ENCODE results near the gene NRF1.
"Not testable (repeated sequence)": the region's sequence is repeated elsewhere in the genome, so short reads cannot be mapped to it uniquely, and the experiment has no call there.

Gene NRF1

GRCh38 chr7:129783584-129783919, 172.0 kb downstream of the NRF1 start:
- Histone ChIP-seq H3K9me3 (ENCODE audit: control insufficient read depth, low read depth, low read length) (no peaks in the 10 kb centered on the region), H3K4me1 (ENCODE audit: control insufficient read depth, low read depth, low read length) (peaks cover 25% of the 10 kb centered on the region), H3K36me3 (ENCODE audit: control insufficient read depth, low read depth, low read length) (no peaks in the 10 kb centered on the region), H3K27me3 (ENCODE audit: control insufficient read depth, insufficient read depth, low read length) (peaks cover 94% of the 10 kb centered on the region), H3K27ac (ENCODE audit: low read length) (no peak overlapping the region), H3K9ac (ENCODE audit: low read length) (no peak overlapping the region), H3K4me3 (ENCODE audit: low read length) (no peak overlapping the region)

- peaks cover 94% of the 10 kb centered on the region for H3K27me3 ChIP-seq (ENCODE audit: control insufficient read depth, insufficient read depth, low read length)
- H3K9ac ChIP-seq (ENCODE audit: low read length): no peak overlapping the region
- peaks cover 25% of the 10 kb centered on the region for H3K4me1 ChIP-seq (ENCODE audit: control insufficient read depth, low read depth, low read length)
- no peaks in the 10 kb centered on the region for H3K36me3 ChIP-seq (ENCODE audit: control insufficient read depth, low read depth, low read length)
- no peak overlapping the region for H3K27ac ChIP-seq (ENCODE audit: low read length)
- H3K9me3 ChIP-seq (ENCODE audit: control insufficient read depth, low read depth, low read length): no peaks in the 10 kb centered on the region
- no peak overlapping the region for H3K4me3 ChIP-seq (ENCODE audit: low read length)
Observed at GRCh38 chr7:129784437-129784782, 172.9 kb downstream of the NRF1 start.

- no peaks in the 10 kb centered on the region for H3K9me3 ChIP-seq (ENCODE audit: control insufficient read depth, low read depth, low read length)
- peaks cover 98% of the 10 kb centered on the region for H3K27me3 ChIP-seq (ENCODE audit: control insufficient read depth, insufficient read depth, low read length)
- H3K9ac ChIP-seq (ENCODE audit: low read length): no peak overlapping the region
- no peak overlapping the region for H3K4me3 ChIP-seq (ENCODE audit: low read length)
- peaks cover 25% of the 10 kb centered on the region for H3K4me1 ChIP-seq (ENCODE audit: control insufficient read depth, low read depth, low read length)
- no peak overlapping the region for H3K27ac ChIP-seq (ENCODE audit: low read length)
- H3K36me3 ChIP-seq (ENCODE audit: control insufficient read depth, low read depth, low read length): no peaks in the 10 kb centered on the region
Observed at GRCh38 chr7:129784783-129785684, 173.5 kb downstream of the NRF1 start.

GRCh38 chr7:129785685-129786514, 174.4 kb downstream of the NRF1 start:
- peaks cover 100% of the 10 kb centered on the region for H3K27me3 ChIP-seq (ENCODE audit: control insufficient read depth, insufficient read depth, low read length)
- no peak overlapping the region for H3K27ac ChIP-seq (ENCODE audit: low read length)
- H3K36me3 ChIP-seq (ENCODE audit: control insufficient read depth, low read depth, low read length): no peaks in the 10 kb centered on the region
- H3K4me1 ChIP-seq (ENCODE audit: control insufficient read depth, low read depth, low read length): peaks cover 25% of the 10 kb centered on the region
- no peak overlapping the region for H3K9ac ChIP-seq (ENCODE audit: low read length)
- H3K9me3 ChIP-seq (ENCODE audit: control insufficient read depth, low read depth, low read length): no peaks in the 10 kb centered on the region
- no peak overlapping the region for H3K4me3 ChIP-seq (ENCODE audit: low read length)

GRCh38 chr7:129786825-129787563, 175.5 kb downstream of the NRF1 start:
- Histone ChIP-seq H3K4me3 (ENCODE audit: low read length) (no peak overlapping the region), H3K27me3 (ENCODE audit: control insufficient read depth, insufficient read depth, low read length) (peaks cover 93% of the 10 kb centered on the region), H3K9me3 (ENCODE audit: control insufficient read depth, low read depth, low read length) (no peaks in the 10 kb centered on the region), H3K4me1 (ENCODE audit: control insufficient read depth, low read depth, low read length) (peaks cover 19% of the 10 kb centered on the region), H3K9ac (ENCODE audit: low read length) (no peak overlapping the region), H3K36me3 (ENCODE audit: control insufficient read depth, low read depth, low read length) (no peaks in the 10 kb centered on the region), H3K27ac (ENCODE audit: low read length) (no peak overlapping the region)

- no peak overlapping the region for H3K27ac ChIP-seq (ENCODE audit: low read length)
- H3K9ac ChIP-seq (ENCODE audit: low read length): no peak overlapping the region
- H3K4me1 ChIP-seq (ENCODE audit: control insufficient read depth, low read depth, low read length): peaks cover 14% of the 10 kb centered on the region
- H3K4me3 ChIP-seq (ENCODE audit: low read length): no peak overlapping the region
- no peaks in the 10 kb centered on the region for H3K9me3 ChIP-seq (ENCODE audit: control insufficient read depth, low read depth, low read length)
- H3K36me3 ChIP-seq (ENCODE audit: control insufficient read depth, low read depth, low read length): no peaks in the 10 kb centered on the region
- H3K27me3 ChIP-seq (ENCODE audit: control insufficient read depth, insufficient read depth, low read length): peaks cover 73% of the 10 kb centered on the region
Observed at GRCh38 chr7:129789000-129789399, 177.5 kb downstream of the NRF1 start.

- H3K27me3 ChIP-seq (ENCODE audit: control insufficient read depth, insufficient read depth, low read length): peaks cover 66% of the 10 kb centered on the region
Observed at GRCh38 chr7:129789652-129790051, 178.1 kb downstream of the NRF1 start.

GRCh38 chr7:129790136-129790535, 178.6 kb downstream of the NRF1 start:
- Histone ChIP-seq H3K27me3 (ENCODE audit: control insufficient read depth, insufficient read depth, low read length) (peaks cover 62% of the 10 kb centered on the region), H3K4me1 (ENCODE audit: control insufficient read depth, low read depth, low read length) (peaks cover 12% of the 10 kb centered on the region), H3K4me3 (ENCODE audit: low read length) (no peak overlapping the region), H3K9ac (ENCODE audit: low read length) (no peak overlapping the region), H3K27ac (ENCODE audit: low read length) (no peak overlapping the region), H3K9me3 (ENCODE audit: control insufficient read depth, low read depth, low read length) (no peaks in the 10 kb centered on the region), H3K36me3 (ENCODE audit: control insufficient read depth, low read depth, low read length) (no peaks in the 10 kb centered on the region)

More at GRCh38 chr7:129789652-129790051, 178.1 kb downstream of the NRF1 start:
- H3K36me3 ChIP-seq (ENCODE audit: control insufficient read depth, low read depth, low read length): no peaks in the 10 kb centered on the region
- H3K9ac ChIP-seq (ENCODE audit: low read length): no peak overlapping the region
- H3K4me1 ChIP-seq (ENCODE audit: control insufficient read depth, low read depth, low read length): peaks cover 14% of the 10 kb centered on the region
- H3K4me3 ChIP-seq (ENCODE audit: low read length): no peak overlapping the region
- H3K27ac ChIP-seq (ENCODE audit: low read length): no peak overlapping the region
- no peaks in the 10 kb centered on the region for H3K9me3 ChIP-seq (ENCODE audit: control insufficient read depth, low read depth, low read length)

- Histone ChIP-seq H3K4me1 (ENCODE audit: control insufficient read depth, low read depth, low read length) (peaks cover 3% of the 10 kb centered on the region), H3K27ac (ENCODE audit: low read length) (no peak overlapping the region), H3K27me3 (ENCODE audit: control insufficient read depth, insufficient read depth, low read length) (peaks cover 36% of the 10 kb centered on the region), H3K36me3 (ENCODE audit: control insufficient read depth, low read depth, low read length) (no peaks in the 10 kb centered on the region), H3K9ac (ENCODE audit: low read length) (no peak overlapping the region), H3K4me3 (ENCODE audit: low read length) (no peak overlapping the region), H3K9me3 (ENCODE audit: control insufficient read depth, low read depth, low read length) (no peaks in the 10 kb centered on the region)
Observed at GRCh38 chr7:129792721-129793120, 181.2 kb downstream of the NRF1 start.

- Histone ChIP-seq H3K36me3 (ENCODE audit: control insufficient read depth, low read depth, low read length) (no peaks in the 10 kb centered on the region), H3K27ac (ENCODE audit: low read length) (no peak overlapping the region), H3K9ac (ENCODE audit: low read length) (no peak overlapping the region), H3K27me3 (ENCODE audit: control insufficient read depth, insufficient read depth, low read length) (peaks cover 26% of the 10 kb centered on the region), H3K4me1 (ENCODE audit: control insufficient read depth, low read depth, low read length) (peaks cover 3% of the 10 kb centered on the region), H3K4me3 (ENCODE audit: low read length) (no peak overlapping the region), H3K9me3 (ENCODE audit: control insufficient read depth, low read depth, low read length) (no peaks in the 10 kb centered on the region)
Observed at GRCh38 chr7:129793506-129794310, 182.2 kb downstream of the NRF1 start.

- not testable (repeated sequence) for H3K27ac ChIP-seq (ENCODE audit: low read length); H3K9ac ChIP-seq (ENCODE audit: low read length); H3K9me3 ChIP-seq (ENCODE audit: control insufficient read depth, low read depth, low read length); H3K4me3 ChIP-seq (ENCODE audit: low read length); H3K4me1 ChIP-seq (ENCODE audit: control insufficient read depth, low read depth, low read length); H3K36me3 ChIP-seq (ENCODE audit: control insufficient read depth, low read depth, low read length)
- peaks cover 18% of the 10 kb centered on the region for H3K27me3 ChIP-seq (ENCODE audit: control insufficient read depth, insufficient read depth, low read length)
Observed at GRCh38 chr7:129794461-129794860, 182.9 kb downstream of the NRF1 start.

Measured in iPS-18a (cell line).